ENCODE data around the gene WWOX.

WWOX gene

GRCh38 chr16:78307824-78308528 lies 208.5 kb downstream of the WWOX start:
- Histone ChIP-seq H3K4me2 (ENCODE audit: insufficient read depth, low read length) (no peak overlapping the region), H3K9ac (ENCODE audit: low read depth, low read length) (no peak overlapping the region)

GRCh38 chr16:78309763-78310162 lies 210.3 kb downstream of the WWOX start:
- TF ChIP-seq CTCF (IDR thresholded peaks at IDR 0.05; ENCODE audit: borderline replicate concordance, extremely low read depth, low read length, poor library complexity, severe bottlenecking) (no peak), EZH2 (IDR thresholded peaks at IDR 0.05; ENCODE audit: borderline replicate concordance, low read depth, low read length, severe bottlenecking) (no peak)
- Histone ChIP-seq H3K9ac (ENCODE audit: low read depth, low read length) (no peak overlapping the region), H3K27ac (ENCODE audit: low read length) (no peak overlapping the region), H3K4me1 (ENCODE audit: insufficient read depth, low read length) (peaks cover 20% of the 10 kb centered on the region), H2AFZ (ENCODE audit: low read depth, low read length) (no peak overlapping the region), H3K79me2 (ENCODE audit: insufficient read depth, low read length) (no peaks in the 10 kb centered on the region), H4K20me1 (ENCODE audit: insufficient read depth, low read length) (0 out of 2 replicates have a peak, but pooled peaks cover 3% of the 10 kb centered on the region), H3K4me3 (ENCODE audit: low read depth in 1 of 2, low read length in 2 of 2) (no peak overlapping the region), H3K9me3 (ENCODE audit: insufficient read depth, low read length, severe bottlenecking) (no peaks in the 10 kb centered on the region), H3K4me2 (ENCODE audit: insufficient read depth, low read length) (no peak overlapping the region), H3K36me3 (ENCODE audit: insufficient read depth, low read length) (no peaks in the 10 kb centered on the region), H3K27me3 (ENCODE audit: insufficient read depth, low read length, poor library complexity) (no peaks in the 10 kb centered on the region)
- no peak for DNase-seq
- no peak for ATAC-seq (ENCODE audit: insufficient read depth, low read depth)

More at GRCh38 chr16:78307824-78308528, 208.5 kb downstream of the WWOX start:
- Histone ChIP-seq H3K4me3 (ENCODE audit: low read depth in 1 of 2, low read length in 2 of 2) (no peak overlapping the region), H2AFZ (ENCODE audit: low read depth, low read length) (no peak overlapping the region), H3K79me2 (ENCODE audit: insufficient read depth, low read length) (no peaks in the 10 kb centered on the region), H4K20me1 (ENCODE audit: insufficient read depth, low read length) (0 out of 2 replicates have a peak, but pooled peaks cover 3% of the 10 kb centered on the region), H3K27me3 (ENCODE audit: insufficient read depth, low read length, poor library complexity) (no peaks in the 10 kb centered on the region), H3K27ac (ENCODE audit: low read length) (no peak overlapping the region), H3K4me1 (ENCODE audit: insufficient read depth, low read length) (peaks cover 20% of the 10 kb centered on the region), H3K9me3 (ENCODE audit: insufficient read depth, low read length, severe bottlenecking) (no peaks in the 10 kb centered on the region), H3K36me3 (ENCODE audit: insufficient read depth, low read length) (no peaks in the 10 kb centered on the region)
- TF ChIP-seq EZH2 (IDR thresholded peaks at IDR 0.05; ENCODE audit: borderline replicate concordance, low read depth, low read length, severe bottlenecking) (no peak), CTCF (IDR thresholded peaks at IDR 0.05; ENCODE audit: borderline replicate concordance, extremely low read depth, low read length, poor library complexity, severe bottlenecking) (no peak)
- DNase-seq, result no peak
- ATAC-seq (ENCODE audit: insufficient read depth, low read depth), result no peak

- H2AFZ ChIP-seq (ENCODE audit: low read depth, low read length), result no peak overlapping the region
- no peaks in the 10 kb centered on the region for H3K36me3 ChIP-seq (ENCODE audit: insufficient read depth, low read length)
- no peak overlapping the region for H3K4me3 ChIP-seq (ENCODE audit: low read depth in 1 of 2, low read length in 2 of 2)
- no peaks in the 10 kb centered on the region for H3K27me3 ChIP-seq (ENCODE audit: insufficient read depth, low read length, poor library complexity)
- peak overlapping the region; percentile 18; the same call in 1 of the 2 replicates for H3K4me2 ChIP-seq (ENCODE audit: insufficient read depth, low read length)
- H4K20me1 ChIP-seq (ENCODE audit: insufficient read depth, low read length), result 0 out of 2 replicates have a peak, but pooled peaks cover 3% of the 10 kb centered on the region
- ATAC-seq (ENCODE audit: insufficient read depth, low read depth) (no peak), DNase-seq (no peak)
- H3K9ac ChIP-seq (ENCODE audit: low read depth, low read length), result no peak overlapping the region
- H3K9me3 ChIP-seq (ENCODE audit: insufficient read depth, low read length, severe bottlenecking), result no peaks in the 10 kb centered on the region
- peak overlapping the region; percentile 58; the same call in 1 of the 2 replicates for H3K27ac ChIP-seq (ENCODE audit: low read length)
- no peaks in the 10 kb centered on the region for H3K79me2 ChIP-seq (ENCODE audit: insufficient read depth, low read length)
- H3K4me1 ChIP-seq (ENCODE audit: insufficient read depth, low read length), result peaks cover 20% of the 10 kb centered on the region
- no peak for TF ChIP-seq EZH2 (IDR thresholded peaks at IDR 0.05; ENCODE audit: borderline replicate concordance, low read depth, low read length, severe bottlenecking)
- TF ChIP-seq CTCF (IDR thresholded peaks at IDR 0.05; ENCODE audit: borderline replicate concordance, extremely low read depth, low read length, poor library complexity, severe bottlenecking), result no peak
Measured at GRCh38 chr16:78310196-78310595, 210.7 kb downstream of the WWOX start.
